Measurements from ENCODE around the gene POLG2. TPM values are rescaled to one million over a fixed set of nuclear protein-coding genes. Genes with fewer than 3 reads are reported as not detected.

POLG2 gene
- total RNA-seq, 1 donor from 2014 or later, result 22.9 TPM

DNA sequence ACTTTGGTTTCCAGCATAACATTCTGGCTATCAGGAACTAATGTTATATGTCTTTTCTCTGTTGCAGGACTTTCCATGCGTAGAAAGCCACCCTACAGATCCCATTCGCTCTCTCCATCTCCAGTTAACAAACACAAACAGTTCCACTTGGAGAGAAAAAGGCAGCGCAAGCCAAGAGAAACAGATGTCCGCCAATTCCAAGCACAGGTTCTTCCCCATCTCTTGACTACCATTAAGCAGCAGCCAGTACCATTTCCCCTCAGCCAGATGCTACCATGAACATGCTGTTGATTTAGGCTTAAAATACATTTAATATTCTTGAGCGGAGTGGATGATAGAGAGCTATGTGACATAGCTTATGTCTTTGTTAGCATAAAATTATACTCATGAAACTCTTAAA lies 32.4 kb upstream of the POLG2 start:
- H3K27ac Mint-ChIP-seq, result no peak overlapping the region
- no peak overlapping the region for H3K4me3 Mint-ChIP-seq
- TF ChIP-seq, protein P1, sequence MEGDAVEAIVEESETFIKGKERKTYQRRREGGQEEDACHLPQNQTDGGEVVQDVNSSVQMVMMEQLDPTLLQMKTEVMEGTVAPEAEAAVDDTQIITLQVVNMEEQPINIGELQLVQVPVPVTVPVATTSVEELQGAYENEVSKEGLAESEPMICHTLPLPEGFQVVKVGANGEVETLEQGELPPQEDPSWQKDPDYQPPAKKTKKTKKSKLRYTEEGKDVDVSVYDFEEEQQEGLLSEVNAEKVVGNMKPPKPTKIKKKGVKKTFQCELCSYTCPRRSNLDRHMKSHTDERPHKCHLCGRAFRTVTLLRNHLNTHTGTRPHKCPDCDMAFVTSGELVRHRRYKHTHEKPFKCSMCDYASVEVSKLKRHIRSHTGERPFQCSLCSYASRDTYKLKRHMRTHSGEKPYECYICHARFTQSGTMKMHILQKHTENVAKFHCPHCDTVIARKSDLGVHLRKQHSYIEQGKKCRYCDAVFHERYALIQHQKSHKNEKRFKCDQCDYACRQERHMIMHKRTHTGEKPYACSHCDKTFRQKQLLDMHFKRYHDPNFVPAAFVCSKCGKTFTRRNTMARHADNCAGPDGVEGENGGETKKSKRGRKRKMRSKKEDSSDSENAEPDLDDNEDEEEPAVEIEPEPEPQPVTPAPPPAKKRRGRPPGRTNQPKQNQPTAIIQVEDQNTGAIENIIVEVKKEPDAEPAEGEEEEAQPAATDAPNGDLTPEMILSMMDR (conservative IDR thresholded peaks at IDR 0.05), result no peak
- H3K36me3 Mint-ChIP-seq, result peaks cover 23% of the 10 kb centered on the region
- no peaks in the 10 kb centered on the region for H3K9me3 Mint-ChIP-seq
- no peaks in the 10 kb centered on the region for H3K27me3 Mint-ChIP-seq
- H3K4me1 Mint-ChIP-seq (ENCODE audit: unreplicated experiment), result no peaks in the 10 kb centered on the region
- no peak for DNase-seq (ENCODE audit: extremely low spot score, unreplicated experiment)

- no peak for DNase-seq (ENCODE audit: extremely low spot score, unreplicated experiment)
- H3K36me3 Mint-ChIP-seq, result peaks cover 28% of the 10 kb centered on the region
- no peaks in the 10 kb centered on the region for H3K27me3 Mint-ChIP-seq
- H3K4me1 Mint-ChIP-seq (ENCODE audit: unreplicated experiment), result no peaks in the 10 kb centered on the region
- TF ChIP-seq, protein P1 (conservative IDR thresholded peaks at IDR 0.05), result no peak
- H3K27ac Mint-ChIP-seq, result no peak overlapping the region
- H3K9me3 Mint-ChIP-seq, result no peaks in the 10 kb centered on the region
- no peak overlapping the region for H3K4me3 Mint-ChIP-seq
Measured at GRCh38 chr17:64527914-64528313, 31.1 kb upstream of the POLG2 start.

DNA sequence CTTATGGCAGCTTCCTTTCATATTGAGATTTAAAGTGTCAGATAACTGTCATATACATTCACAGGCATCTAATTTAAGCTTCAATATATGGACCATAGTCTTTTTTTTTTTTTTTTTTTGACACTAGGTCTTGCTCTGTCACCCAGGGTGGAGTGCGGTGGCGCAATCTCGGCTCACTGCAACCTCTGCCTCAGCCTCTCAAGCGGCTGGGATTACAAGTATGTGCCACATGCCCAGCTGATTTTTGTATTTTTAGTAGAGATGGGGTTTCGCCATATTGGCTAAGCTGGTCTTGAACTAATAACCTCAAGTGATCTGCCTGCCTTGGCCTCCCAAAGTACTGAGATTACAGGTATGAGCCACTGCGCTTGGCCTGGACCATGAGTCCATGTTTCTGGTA lies 23.5 kb upstream of the POLG2 start:
- TF ChIP-seq, protein P1 (conservative IDR thresholded peaks at IDR 0.05), result no peak
- peaks cover 26% of the 10 kb centered on the region for H3K36me3 Mint-ChIP-seq
- no peak overlapping the region for H3K27ac Mint-ChIP-seq
- no peak overlapping the region for H3K4me3 Mint-ChIP-seq
- H3K9me3 Mint-ChIP-seq, result no peaks in the 10 kb centered on the region
- DNase-seq (ENCODE audit: extremely low spot score, unreplicated experiment), result no peak
- no peaks in the 10 kb centered on the region for H3K27me3 Mint-ChIP-seq
- no peaks in the 10 kb centered on the region for H3K4me1 Mint-ChIP-seq (ENCODE audit: unreplicated experiment)

DNA sequence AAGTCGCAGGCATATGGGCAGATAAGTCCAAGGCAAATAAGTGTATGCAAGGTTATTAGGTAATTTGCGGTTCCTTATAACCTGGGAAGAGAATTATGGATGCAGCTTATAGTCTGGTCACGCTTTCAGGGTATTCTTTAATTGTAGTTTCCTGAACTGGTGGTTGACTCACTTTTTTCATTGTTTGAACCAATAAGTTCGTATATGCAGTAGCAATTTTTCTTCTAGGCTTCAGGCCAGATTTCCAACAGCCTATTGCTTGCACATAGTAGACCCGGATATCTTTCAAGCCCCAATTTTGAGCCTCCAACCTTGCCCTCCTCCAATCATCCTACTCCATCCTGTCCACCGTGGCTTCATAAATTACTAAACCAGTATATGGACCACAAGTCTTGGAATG lies 22.7 kb upstream of the POLG2 start:
- Mint-ChIP-seq H3K4me3 (no peak overlapping the region), H3K4me1 (ENCODE audit: unreplicated experiment) (no peaks in the 10 kb centered on the region), H3K27me3 (no peaks in the 10 kb centered on the region)

DNA sequence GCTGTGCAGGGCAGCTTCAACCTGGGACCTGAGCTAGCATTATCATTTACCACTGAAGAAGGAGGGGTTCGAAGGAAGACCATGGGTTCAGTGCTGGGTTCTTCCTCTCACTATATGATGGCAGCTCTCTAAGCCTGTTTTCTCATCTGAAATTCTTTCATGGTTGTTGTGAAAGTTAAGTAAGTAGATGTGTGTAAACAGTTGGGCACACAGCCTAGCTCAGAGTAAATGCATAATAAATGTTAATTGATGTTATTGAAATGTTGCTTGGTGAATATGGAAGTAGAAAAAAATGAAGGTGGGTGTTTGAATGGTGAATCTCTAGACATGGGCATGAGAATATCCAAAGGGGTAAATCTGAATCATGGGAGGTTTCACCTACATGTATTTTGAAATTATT lies 19.0 kb upstream of the POLG2 start:
- H3K27ac Mint-ChIP-seq, result no peak overlapping the region
- H3K4me3 Mint-ChIP-seq, result no peak overlapping the region
- peaks cover 38% of the 10 kb centered on the region for H3K36me3 Mint-ChIP-seq
- no peaks in the 10 kb centered on the region for H3K9me3 Mint-ChIP-seq
- TF ChIP-seq, protein P1 (conservative IDR thresholded peaks at IDR 0.05), result no peak
- H3K27me3 Mint-ChIP-seq, result no peaks in the 10 kb centered on the region
- DNase-seq (ENCODE audit: extremely low spot score, unreplicated experiment), result no peak
- H3K4me1 Mint-ChIP-seq (ENCODE audit: unreplicated experiment), result no peaks in the 10 kb centered on the region

More for the DNA sequence above, 22.7 kb upstream of the POLG2 start:
- Mint-ChIP-seq H3K27ac (no peak overlapping the region), H3K36me3 (peaks cover 32% of the 10 kb centered on the region), H3K9me3 (no peaks in the 10 kb centered on the region)
- TF ChIP-seq, protein P1 (conservative IDR thresholded peaks at IDR 0.05), result no peak
- no peak for DNase-seq (ENCODE audit: extremely low spot score, unreplicated experiment)

DNA sequence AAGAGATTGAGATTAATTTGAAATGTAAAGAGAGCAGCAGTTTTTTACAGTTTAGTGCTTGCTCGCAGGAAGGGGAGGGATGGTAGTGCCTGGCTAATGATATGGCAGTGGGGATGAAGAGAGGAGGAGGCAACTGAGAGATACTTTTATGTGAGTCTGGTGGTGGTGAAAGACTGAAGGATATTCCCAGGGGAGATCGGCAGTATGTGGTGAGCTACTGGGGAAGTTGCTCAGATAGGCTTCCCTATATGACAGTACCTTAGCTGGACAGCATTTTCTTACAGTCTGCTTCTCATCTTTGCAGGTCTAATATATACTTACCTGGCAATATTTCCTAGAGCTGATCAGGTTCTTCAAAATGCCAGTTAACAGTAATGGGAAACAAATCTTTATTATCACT lies 18.6 kb upstream of the POLG2 start:
- H3K9me3 Mint-ChIP-seq, result no peaks in the 10 kb centered on the region
- H3K27ac Mint-ChIP-seq, result peak overlapping the region; percentile 0
- H3K27me3 Mint-ChIP-seq, result no peaks in the 10 kb centered on the region
- peaks cover 42% of the 10 kb centered on the region for H3K36me3 Mint-ChIP-seq
- no peak for DNase-seq (ENCODE audit: extremely low spot score, unreplicated experiment)
- no peaks in the 10 kb centered on the region for H3K4me1 Mint-ChIP-seq (ENCODE audit: unreplicated experiment)
- TF ChIP-seq, protein P1 (conservative IDR thresholded peaks at IDR 0.05), result no peak
- no peak overlapping the region for H3K4me3 Mint-ChIP-seq
